NCI-H1436 (cell line): ENCODE measurements around the gene FGR.
A peak's percentile ranks its signal among the peaks of the same experiment; 100 is the strongest.

ENCODE experiments used
- DNase-seq: peaks from one replicate; lab custom pipeline; 2025; lab: John Stamatoyannopoulos, UW

The FGR gene

DNA sequence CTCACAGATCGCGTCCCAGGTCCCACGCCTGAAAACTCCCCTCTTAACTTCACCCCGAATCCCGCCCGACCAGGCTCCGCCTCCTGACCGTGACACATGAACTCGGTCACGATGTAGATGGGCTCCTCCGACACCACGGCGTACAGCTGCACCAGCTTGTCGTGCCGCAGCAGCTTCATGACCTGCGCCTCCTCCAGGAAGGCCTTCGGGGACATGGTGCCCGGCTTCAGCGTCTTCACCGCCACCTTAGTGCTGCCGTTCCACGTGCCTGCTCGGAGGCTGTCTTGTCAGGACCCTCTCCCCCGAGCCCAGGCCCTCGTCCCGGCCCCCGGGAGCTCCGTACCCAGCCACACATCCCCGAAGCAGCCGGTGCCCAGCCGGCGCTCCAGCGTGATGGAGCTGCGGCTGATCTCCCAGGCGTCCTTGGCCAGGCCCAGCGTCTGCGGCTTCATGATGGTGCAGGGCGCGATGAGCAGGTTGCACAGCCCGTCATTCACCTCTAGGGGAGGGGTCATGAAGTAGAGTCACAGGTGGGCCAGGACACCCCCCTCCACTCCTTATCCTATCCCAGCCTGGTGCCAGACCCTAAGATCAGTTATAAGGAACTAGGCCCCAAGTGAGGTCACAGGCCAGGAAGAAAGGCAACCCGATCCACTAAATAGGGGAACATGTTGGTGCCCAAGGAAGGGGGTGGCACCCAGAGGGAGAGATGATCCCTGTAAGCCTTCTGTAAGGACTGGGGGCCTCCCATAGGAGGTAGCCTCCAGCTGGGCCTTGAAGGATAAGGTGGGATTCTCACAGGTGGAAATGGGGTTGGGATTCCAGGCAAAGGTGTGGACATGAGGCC lies 19.4 kb downstream of the FGR start:
- no peak for DNase-seq

DNA sequence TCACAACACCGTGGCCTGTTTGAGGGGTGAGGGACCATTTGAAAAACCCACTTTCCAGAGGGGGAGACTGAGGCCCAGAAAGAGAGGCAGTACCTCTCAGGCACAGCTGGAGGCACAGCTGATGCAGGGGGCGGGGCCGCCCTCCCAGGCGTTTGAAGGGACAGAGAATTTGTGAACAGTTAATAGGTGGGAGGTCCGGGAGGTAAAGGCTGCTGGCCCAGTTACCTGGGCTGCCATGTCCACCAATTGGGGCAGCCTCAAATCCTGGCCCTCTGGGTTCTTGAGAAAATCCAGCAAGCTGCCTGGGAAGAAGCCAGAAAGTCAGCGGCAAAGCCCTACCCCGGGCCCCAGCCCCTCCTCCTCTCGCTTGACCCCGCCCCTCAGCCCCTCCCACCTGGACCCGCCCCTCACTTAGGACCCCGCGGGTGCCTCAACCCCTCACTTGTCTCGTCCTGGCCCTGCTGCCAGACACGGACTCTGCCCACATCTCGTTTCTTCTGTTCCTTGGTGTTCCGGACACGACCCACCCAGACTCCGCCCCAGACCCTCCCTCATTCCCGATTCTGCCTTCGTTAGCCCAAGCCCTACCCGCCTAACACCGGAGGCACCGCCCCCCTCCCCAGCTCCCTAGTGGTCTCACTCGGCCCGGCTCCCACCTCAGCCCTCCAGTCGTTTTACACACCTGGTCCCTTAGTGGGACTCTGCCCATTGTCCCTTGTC lies 20.2 kb downstream of the FGR start:
- DNase-seq: no peak

DNA sequence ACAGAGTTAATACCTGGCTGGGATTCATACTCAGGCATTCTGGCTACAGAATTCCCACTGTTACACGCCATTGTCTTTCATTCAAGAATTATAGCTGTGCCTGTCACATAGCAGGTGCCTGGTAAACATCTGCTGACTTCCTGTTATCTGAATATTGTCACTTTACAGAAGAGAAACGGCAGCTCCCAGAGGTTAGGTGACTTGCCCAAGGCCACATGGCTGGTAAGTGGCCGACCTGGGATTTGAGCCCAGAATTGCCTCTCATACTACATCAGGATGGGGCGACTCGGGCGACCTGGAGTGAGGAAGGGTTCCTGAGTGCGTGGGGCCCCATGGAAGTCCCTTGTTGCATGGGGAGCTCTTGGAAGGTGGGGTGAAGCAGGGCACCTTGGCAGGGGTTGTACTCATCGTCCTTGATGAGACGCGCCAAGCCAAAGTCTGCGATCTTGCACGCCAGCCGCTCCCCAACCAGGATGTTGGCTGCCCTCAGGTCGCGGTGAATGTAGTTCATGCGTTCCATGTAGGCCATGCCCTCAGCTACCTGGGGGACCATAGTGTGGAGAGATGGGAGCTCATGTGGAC lies 20.9 kb downstream of the FGR start:
- DNase-seq: no peak

DNA sequence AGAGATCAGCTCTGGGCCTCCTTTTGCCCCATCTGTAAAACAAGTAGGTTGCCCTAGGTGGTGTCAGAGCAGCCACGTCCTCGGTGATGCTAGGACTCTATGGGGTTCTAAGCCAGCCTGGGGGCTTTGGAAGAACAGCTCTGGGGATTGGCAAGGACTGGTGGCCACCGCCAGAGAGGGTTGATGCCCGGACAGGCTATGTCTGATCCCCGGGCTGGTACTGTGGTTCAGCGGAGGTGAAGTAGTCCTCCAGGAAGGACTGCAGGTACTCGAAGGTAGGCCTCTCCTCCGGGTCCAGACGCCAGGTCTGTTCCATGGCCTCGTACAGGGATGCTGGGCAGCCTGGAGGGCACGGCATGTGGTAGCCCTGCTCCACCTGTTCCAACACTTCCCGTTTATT lies 22.3 kb downstream of the FGR start:
- no peak for DNase-seq

DNA sequence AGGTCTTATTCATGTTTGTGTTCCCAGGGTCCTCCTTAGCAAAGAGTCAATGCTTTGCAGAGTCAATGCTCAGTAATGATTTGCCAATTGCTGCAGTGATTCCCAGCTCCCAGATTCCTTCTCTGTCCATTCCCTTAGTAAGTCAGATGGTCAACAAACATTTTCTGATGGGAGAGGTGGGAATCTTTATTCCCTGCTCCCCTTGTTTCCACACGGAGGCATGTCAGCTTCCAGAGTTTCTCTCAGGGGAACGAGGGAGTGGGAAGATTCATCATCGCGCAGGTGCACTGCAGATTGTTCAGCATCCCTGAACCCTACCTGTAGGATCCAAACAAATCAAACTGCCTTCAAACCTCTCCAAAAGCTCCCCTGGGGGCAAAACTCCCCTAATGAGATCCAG lies 23.5 kb downstream of the FGR start:
- DNase-seq: no peak

DNA sequence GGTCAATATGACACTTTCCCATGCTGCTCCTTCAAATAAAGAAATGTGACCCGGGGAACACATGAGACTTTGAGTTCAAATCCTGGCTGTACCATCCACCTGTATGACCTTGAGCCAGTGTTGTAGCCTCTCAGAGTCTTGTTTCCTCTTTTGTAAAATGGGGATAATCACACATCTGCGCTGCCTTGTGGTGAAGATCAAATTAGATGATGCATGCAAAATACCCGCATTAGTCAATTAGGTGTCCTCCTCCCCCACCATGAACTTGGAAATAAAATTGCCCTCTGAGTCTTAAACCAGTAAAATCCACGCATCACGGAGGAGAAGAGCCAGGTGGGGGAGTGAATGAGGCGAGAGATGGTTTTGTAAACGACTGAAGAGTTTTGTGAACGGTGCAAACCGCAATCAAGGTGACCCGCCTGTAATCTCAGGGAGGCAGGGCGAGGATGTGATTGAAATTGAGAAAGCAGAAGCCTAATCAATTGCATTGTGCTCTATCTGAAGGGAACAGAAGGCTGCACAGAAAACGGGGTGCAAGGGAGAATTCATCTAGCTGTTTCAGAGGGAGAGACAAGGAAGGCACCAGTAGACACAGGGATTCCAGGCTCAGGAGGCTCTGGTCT lies 25.3 kb downstream of the FGR start:
- DNase-seq: no peak

DNA sequence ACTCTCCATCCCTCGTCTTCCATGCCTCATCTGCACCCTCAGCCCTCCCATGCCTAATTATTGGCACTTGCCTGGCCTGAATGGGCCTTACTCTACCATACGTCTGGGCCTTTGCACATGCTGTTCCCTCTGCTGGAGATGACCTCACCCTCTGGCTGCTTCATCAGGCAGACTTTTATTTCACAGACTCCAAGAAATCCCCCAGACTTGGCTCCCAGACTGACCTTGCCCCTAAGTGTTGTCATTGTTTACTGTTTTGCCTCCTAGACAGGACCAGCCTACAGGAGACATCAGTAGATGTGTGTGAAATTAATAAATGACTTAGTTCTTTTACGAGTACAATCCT lies 25.8 kb downstream of the FGR start:
- DNase-seq: no peak

DNA sequence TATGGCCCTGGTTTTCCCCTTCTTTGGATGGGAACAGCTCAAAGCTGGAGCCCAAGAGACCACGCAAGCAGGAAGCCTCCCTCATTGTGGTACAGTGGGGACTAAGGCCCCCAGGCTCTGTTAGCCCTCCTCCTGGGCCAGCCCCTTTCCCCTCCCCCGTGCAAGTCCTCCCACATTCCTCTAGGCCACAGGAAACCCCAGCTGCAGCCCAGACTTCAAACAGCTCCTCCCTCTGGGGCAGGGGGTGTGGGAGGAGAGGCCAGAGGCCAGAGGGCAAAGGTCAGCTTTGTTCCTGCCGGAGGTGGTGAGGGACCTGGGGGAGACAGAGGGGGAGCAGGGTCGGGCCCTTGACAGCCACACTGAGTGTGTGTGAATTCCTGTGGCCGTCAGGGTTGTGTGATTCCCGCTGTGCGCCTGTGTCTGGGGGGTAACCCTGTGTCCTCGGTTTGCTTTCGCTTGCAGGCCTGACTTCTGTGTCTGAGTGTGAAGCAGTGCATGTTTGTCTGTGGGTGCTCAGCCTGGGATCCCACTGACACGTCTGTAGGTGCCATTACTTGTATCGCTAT lies 27.7 kb downstream of the FGR start:
- DNase-seq: no peak

DNA sequence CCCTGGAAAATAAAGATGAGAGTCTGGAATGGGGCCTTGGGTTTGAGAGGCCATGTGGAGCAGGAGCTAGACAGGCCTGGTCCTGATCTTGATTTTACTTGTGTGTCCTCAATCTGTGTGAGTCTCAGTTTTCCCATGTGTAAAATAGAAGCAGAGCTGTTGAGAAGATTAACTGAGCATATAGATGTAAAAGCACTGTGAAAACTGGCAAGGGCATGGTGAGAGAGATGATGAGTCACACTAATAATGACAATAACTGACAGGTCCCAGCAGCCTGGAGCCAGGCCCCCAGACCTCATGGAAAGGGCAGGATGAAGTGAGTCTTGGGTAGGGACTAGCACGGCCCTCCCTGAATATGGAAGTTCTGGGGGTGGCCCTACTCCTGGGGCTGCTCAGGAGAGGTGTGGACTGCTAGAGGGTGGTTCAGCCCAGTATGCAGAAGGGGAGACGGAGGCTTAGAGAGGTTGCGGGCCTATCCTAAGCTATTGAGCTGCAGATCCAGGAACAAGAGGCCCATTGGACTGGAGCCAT lies 28.2 kb downstream of the FGR start:
- DNase-seq: no peak

DNA sequence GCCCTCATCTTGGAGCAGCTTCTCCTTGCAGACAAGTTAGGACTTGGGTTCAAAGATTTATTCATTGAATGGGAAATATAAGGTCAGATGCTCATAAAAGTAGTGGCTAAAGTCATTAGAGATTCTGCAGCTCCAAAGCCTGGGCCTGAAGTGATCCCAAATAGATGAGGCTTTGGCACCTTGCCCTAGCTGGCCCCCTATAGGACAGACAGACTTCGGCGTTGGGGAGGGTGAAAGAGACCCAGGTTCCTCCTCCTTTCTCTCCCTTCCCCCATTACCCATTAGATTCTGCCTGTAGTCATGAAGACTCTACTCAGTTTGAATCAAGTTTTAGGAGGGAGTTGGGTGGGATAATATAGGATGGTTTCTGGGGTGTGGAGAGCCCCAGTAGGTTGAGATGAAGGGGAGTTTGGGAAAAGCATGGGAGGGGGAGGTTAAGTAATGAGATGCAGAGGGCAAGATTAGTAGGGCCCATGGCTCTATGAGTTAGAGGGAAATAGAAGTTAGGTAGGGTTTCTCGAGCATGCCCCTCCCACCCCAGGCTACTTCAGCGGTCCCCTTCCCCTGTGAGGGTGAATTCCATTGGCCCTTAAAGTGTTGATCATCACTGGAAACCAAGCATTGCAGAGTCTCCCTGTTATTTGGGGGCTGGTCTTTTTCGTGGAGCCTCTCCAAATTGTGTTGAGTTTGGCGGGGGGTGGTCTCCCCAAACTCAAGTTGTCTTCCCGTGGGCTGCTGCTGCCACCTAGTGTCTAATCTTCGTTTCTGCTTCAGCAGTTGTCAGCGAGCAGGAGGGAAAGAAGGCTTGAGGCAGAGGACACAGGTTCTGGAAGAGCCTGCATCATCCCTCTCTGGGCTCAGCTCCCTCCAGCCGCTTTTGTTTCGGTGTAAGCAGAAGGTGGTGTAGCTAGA lies 28.9 kb downstream of the FGR start:
- peak; percentile 46 for DNase-seq

DNA sequence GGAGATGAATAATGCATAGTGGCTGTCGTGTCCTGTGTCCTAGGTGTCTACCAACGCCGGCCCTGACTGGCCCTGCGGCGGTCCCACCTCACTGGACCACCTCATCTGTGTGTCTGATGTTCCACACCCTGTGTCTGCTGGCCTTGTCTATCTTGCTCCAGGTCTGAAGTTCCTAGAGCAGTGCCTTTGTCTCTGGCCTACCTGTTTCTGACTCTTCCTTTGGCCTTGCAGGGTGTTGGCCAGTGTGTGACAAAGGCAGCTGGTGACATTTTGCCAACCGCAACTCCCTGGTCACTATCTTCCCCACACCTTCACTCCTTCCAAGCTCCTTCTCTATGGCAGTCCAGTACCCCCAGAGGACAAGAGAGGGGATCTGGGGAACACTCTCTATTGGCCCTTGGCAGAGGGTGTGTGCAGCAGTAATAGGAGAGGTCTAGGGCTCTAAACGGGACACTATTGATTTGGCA lies 29.7 kb downstream of the FGR start:
- no peak for DNase-seq

DNA sequence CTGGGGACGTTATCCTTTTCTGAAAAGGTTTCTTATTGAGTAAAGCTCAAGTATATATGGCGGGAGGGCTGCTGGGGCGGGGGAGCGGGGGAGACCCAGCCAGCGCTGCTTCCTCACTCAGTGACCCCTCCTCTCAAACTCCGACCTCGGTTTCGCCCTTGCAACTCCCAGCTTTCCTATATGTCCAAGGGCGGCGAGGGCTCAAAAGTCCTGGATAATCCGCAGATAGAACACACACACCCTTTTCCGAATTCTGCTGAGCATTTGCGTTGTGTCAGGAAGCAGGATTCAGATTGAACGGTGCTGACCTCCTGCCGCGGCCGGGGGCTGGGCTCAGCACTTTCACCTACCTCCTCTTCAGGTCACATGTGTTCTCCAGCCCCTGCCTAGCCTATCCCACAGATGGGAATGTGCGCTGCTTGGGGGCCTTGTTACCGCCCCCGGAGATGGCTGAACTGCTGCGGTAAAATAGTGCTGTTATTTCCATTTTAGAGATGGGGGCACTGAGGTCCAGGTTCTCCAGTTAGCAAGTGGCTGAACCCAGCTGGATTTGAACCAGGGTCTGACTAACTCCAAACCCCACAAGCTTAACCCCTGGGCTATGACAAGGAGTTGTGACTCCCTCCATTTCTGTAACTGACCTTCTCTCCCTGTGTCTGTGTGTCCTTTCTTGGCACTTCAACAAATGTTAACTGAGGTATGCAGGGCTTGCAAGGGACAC lies 30.2 kb downstream of the FGR start:
- DNase-seq: no peak

DNA sequence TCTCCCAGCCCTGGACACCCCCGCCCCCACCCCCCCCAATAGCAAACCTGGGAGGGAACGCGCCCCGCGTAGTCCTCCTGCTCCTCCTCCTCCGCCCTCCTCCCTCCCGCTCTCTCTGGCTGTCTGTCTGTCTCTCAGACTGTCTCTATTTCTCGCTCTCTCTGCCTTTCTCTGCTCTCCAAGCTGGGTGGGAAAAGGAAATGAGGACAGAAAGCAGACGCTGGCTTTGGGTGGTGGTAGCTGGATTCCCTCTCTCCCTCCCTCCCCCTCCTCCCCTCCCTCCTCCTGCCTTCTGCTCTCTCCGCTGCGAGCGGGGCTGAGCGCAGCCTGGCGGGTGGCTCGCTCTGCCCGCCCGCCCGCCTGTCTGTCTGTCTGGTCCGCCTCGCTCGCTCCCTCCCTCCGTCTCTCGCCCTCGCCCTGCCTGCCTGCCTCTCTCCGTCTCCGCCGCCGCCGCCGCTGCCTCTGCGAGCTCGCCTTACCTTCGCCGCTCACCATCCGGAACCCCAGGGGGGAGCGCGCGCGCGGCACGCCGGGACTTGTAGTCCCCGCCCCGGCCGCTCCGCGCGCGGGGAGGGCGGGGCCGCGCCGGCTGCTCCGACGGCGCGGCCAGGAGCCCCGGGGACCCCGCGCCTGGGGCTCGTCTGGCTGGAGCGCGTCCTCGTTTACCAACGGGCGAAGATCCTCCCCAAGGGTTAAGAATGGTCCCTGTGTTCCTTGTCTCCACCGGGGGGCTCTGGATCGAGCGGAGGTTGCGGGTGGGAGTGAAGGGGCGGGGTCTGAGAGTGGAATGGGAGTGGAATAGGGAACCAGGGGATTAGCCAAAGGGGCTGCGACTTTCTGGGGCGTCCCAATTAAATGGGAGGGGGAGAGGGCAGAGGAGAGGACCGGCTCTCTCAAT lies 31.1 kb downstream of the FGR start, which contains the start of gene AHDC1:
TSS of gene AHDC1 (minus strand) at position 464 of the 898 bp plus-strand sequence. CDS start 52,029 bp downstream, outside the sequence.
- DNase-seq: peak; percentile 85

DNA sequence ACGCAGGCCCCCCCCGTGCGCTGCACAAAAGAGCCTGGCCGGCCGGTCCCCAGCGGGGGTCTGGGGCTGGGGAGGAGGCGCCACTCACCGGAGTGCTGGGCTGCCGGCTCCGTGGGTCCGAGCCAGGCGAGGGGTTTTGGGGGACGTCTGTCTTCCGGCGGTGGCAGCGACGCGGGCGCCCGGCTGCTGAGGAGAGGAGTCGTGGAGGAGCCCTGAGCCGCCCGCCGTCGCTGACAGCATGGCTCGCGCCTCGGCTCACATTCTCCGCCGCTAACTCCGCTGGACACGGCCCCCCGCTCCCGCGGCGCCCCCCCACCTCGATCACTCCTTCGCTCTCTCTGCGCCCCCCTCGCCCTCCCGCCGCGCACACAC lies 31.7 kb downstream of the FGR start:
- no peak for DNase-seq

DNA sequence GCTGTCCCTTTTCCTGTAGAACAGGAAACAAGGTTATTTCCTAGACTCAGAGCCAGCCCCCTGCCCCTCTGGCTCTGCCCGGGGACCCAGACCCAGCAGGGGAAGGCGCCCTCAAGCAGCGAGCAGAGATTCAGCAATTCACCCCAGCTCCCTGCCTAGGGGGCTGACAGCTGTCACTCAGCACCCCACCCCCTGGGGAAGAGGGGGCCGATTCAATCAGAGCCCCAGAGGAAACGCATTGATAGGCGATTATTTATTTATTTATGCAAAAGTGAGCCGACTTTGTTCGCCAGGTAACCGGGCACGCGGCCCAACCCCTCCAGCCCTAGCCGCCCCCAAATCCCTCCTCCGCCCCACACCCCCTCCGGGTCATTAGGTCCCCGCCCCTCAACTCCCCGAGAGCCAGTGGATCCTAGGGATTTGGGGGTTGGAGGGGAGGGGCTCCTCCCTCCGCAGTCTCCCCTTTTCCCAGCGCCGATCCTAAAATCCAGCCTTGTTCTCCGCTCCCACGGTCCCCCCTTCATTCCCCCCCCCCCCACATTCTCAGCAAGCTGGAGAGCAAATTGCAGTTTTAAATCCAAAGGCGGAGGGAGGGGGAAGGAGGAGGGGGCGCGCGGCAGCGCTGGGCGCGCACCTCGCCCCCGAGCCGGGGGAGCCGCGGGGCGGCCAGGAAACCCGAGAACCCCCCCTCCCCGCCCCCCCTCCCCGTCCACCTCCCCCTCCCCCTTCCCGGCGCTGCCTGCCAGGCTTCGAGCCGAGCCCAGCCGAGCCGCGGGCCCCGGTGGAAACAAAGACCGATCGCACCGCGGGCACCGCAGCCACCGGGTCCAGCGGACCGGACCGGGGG lies 32.3 kb downstream of the FGR start:
- peak; percentile 28 for DNase-seq

DNA sequence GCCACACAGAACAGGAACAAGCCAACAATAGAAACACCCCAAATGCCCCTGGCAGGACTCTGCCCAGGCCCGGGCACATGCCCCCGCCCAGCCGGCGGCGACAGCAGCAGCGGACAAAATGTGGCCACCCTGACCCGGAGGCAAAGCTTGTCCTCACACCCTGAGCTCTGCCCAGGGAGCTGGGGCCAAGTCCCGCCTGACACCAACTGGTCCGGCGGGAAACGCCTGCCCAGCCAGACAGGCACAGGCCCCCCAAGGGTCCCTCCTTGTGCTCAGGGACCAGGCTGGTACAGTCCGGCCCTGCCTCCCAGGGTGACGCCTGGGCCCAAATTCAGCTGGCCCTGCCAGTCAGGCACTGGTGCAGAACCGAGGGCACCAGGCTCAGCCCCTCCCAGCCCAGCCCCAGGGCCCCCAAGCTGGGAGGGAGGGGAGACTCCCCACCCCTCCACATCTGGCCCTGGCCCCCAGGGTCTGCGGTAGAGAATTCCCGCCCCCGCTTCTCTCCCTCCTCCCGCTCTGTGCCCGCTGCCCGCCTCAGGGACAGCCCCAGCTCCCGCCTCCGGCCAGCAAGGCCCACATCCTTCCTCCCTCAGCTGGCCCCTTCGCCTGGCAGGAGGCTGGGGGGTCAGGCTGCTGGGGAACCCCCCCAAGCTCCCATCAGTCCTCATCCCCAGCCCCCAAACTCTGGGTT lies 33.1 kb downstream of the FGR start:
- no peak for DNase-seq

DNA sequence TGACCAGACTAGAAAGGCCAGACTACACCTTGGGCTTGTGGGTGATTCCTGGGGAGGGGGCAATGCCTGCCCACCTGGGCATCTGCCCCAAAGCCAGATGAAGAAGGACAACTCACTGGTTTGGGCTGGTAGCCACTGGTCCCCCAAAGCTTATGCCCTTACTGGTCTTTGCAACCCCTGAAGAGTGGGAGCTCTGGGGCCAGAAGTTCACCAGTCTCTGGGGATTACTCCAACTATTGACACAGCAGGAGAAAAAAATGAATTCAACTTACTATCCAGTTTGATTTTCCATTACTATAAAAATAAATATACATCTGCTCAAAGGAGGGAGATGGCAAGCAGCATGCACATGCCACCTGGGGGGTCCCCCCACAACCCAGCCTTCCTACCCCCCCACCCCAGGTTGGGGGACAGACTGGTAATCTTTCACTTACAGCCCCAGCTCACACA lies 33.6 kb downstream of the FGR start:
- DNase-seq: no peak
